ENCODE results near the gene FCER2.

FCER2 gene

GRCh38 chr19:7681340-7682174 lies 20.4 kb downstream of the FCER2 start:
- Histone ChIP-seq H3K4me3 (peak overlapping the region; percentile 84 to 100 (median 98)), H3K27ac (peak overlapping the region; percentile 65 to 99 (median 96))

- Histone ChIP-seq H3K4me3 (peak within 1 kb of the TSS; percentile 84 to 100 (median 98)), H3K27ac (peak within 1 kb of the TSS; percentile 65 to 99 (median 96))
Measured at GRCh38 chr19:7680606-7681339, 21.2 kb downstream of the FCER2 start, which contains the start of gene TRAPPC5. Gene TRAPPC5, plus strand, starts transcription at chr19:7680833. Its CDS starts 1,421 bp downstream, at chr19:7682254.

- peak overlapping the region; percentile 84 to 100 (median 98) for H3K4me3 ChIP-seq
Measured at GRCh38 chr19:7679771-7680605, 21.9 kb downstream of the FCER2 start.

GRCh38 chr19:7678971-7679751 lies 22.8 kb downstream of the FCER2 start:
- Histone ChIP-seq H3K27ac (peak overlapping the region in 1 of 21 experiments; percentile 15), H3K4me3 (no peak overlapping the region)

More at GRCh38 chr19:7679771-7680605, 21.9 kb downstream of the FCER2 start:
- H3K27ac ChIP-seq: peak overlapping the region in 7 of 21 experiments; percentile 95 to 99 (median 97)

- H3K27ac ChIP-seq: peak overlapping the region in 1 of 21 experiments; percentile 48
- H3K4me3 ChIP-seq: no peak overlapping the region
Measured at GRCh38 chr19:7677669-7678311, 24.1 kb downstream of the FCER2 start.

- Histone ChIP-seq H3K27ac (peak within 1 kb of the TSS in 3 of 21 experiments; percentile 0 to 48 (median 26)), H3K4me3 (no peak within 1 kb of the TSS)
Measured at GRCh38 chr19:7676854-7677253, 25.1 kb downstream of the FCER2 start, which contains the start of gene MCEMP1. Gene MCEMP1, plus strand, starts transcription at chr19:7677090. Its CDS starts 31 bp downstream, at chr19:7677121.

GRCh38 chr19:7676376-7676775 lies 25.6 kb downstream of the FCER2 start:
- H3K27ac ChIP-seq: peak overlapping the region in 1 of 21 experiments; percentile 26

GRCh38 chr19:7674010-7675005 lies 27.6 kb downstream of the FCER2 start:
- H3K4me3 ChIP-seq: no peak overlapping the region
- H3K27ac ChIP-seq: peak overlapping the region in 1 of 21 experiments; percentile 21

More at GRCh38 chr19:7676376-7676775, 25.6 kb downstream of the FCER2 start:
- no peak overlapping the region for H3K4me3 ChIP-seq

- no peak overlapping the region for H3K27ac ChIP-seq
- H3K4me3 ChIP-seq: no peak overlapping the region
Measured at GRCh38 chr19:7672522-7672921, 29.4 kb downstream of the FCER2 start.

- no peak overlapping the region for H3K27ac ChIP-seq
Measured at GRCh38 chr19:7670790-7671189, 31.1 kb downstream of the FCER2 start.

GRCh38 chr19:7670150-7670783 lies 31.7 kb downstream of the FCER2 start:
- Histone ChIP-seq H3K4me3 (peak overlapping the region in 1 of 7 experiments; percentile 22), H3K27ac (no peak overlapping the region)

More at GRCh38 chr19:7670790-7671189, 31.1 kb downstream of the FCER2 start:
- no peak overlapping the region for H3K4me3 ChIP-seq

- H3K4me3 ChIP-seq: no peak overlapping the region
- H3K27ac ChIP-seq: no peak overlapping the region
Measured at GRCh38 chr19:7669641-7670040, 32.3 kb downstream of the FCER2 start.

GRCh38 chr19:7668842-7669241 lies 33.1 kb downstream of the FCER2 start, which contains the start of gene RETN:
Gene RETN, plus strand, starts transcription at chr19:7669049. Its CDS starts 278 bp downstream, at chr19:7669327.
- H3K4me3 ChIP-seq: no peak within 1 kb of the TSS
- no peak within 1 kb of the TSS for H3K27ac ChIP-seq

GRCh38 chr19:7665076-7665475 lies 36.9 kb downstream of the FCER2 start:
- H3K4me3 ChIP-seq: no peak overlapping the region
- no peak overlapping the region for H3K27ac ChIP-seq

- Histone ChIP-seq H3K27ac (no peak overlapping the region), H3K4me3 (no peak overlapping the region)
Measured at GRCh38 chr19:7663706-7664105, 38.2 kb downstream of the FCER2 start.

- Histone ChIP-seq H3K4me3 (no peak overlapping the region), H3K27ac (no peak overlapping the region)
Measured at GRCh38 chr19:7662657-7663056, 39.3 kb downstream of the FCER2 start.

Measured in skin epidermis (tissue), 12 donors.